Measurements from ENCODE around the gene CYBC1.

The CYBC1 gene

DNA sequence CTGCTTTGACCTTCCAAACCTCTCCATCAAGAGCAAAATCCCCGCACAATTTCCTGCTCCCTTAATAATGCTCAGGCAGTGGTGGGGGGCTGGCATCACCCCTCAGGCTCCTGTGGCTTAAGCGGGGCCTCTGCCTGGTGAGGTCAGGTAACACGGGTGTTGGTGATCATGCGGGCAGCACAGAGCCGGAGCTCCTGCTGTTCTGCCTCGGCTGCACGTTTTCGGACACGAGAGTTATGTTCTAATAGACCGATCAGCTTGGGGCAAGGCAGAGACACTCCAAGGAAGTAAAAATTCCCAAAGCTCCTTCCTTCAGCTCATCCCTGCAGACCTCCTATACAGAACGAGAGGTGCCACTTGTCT, 14.0 kb upstream of the CYBC1 start:
- H3K36me3 ChIP-seq (ENCODE audit: insufficient read depth, low read length) = peaks cover 96% of the 10 kb centered on the region
- TF ChIP-seq CTCF (IDR thresholded peaks at IDR 0.05; ENCODE audit: borderline replicate concordance, extremely low read depth, low read length, poor library complexity, severe bottlenecking) = no peak
- no peak for TF ChIP-seq EZH2 (IDR thresholded peaks at IDR 0.05; ENCODE audit: borderline replicate concordance, low read depth, low read length, severe bottlenecking)
- no peak overlapping the region for H3K4me2 ChIP-seq (ENCODE audit: insufficient read depth, low read length)
- H3K9me3 ChIP-seq (ENCODE audit: insufficient read depth, low read length, severe bottlenecking) = no peaks in the 10 kb centered on the region
- H3K27me3 ChIP-seq (ENCODE audit: insufficient read depth, low read length, poor library complexity) = no peaks in the 10 kb centered on the region
- H3K27ac ChIP-seq (ENCODE audit: low read length) = no peak overlapping the region
- H3K79me2 ChIP-seq (ENCODE audit: insufficient read depth, low read length) = peaks cover 38% of the 10 kb centered on the region
- H3K4me1 ChIP-seq (ENCODE audit: insufficient read depth, low read length) = peaks cover 17% of the 10 kb centered on the region
- H2AFZ ChIP-seq (ENCODE audit: low read depth, low read length) = no peak overlapping the region
- H4K20me1 ChIP-seq (ENCODE audit: insufficient read depth, low read length) = peaks cover 17% of the 10 kb centered on the region
- no peak for DNase-seq
- no peak overlapping the region for H3K4me3 ChIP-seq (ENCODE audit: low read depth in 1 of 2, low read length in 2 of 2)
- no peak overlapping the region for H3K9ac ChIP-seq (ENCODE audit: low read depth, low read length)
- ATAC-seq (ENCODE audit: insufficient read depth, low read depth) = no peak

- H3K4me1 ChIP-seq (ENCODE audit: insufficient read depth, low read length) = peaks cover 22% of the 10 kb centered on the region
- no peak overlapping the region for H3K4me3 ChIP-seq (ENCODE audit: low read depth in 1 of 2, low read length in 2 of 2)
- ATAC-seq (ENCODE audit: insufficient read depth, low read depth) (no peak), DNase-seq (no peak)
- peaks cover 40% of the 10 kb centered on the region for H3K79me2 ChIP-seq (ENCODE audit: insufficient read depth, low read length)
- no peak overlapping the region for H3K27ac ChIP-seq (ENCODE audit: low read length)
- no peak overlapping the region for H2AFZ ChIP-seq (ENCODE audit: low read depth, low read length)
- H3K9ac ChIP-seq (ENCODE audit: low read depth, low read length) = no peak overlapping the region
- H3K36me3 ChIP-seq (ENCODE audit: insufficient read depth, low read length) = peaks cover 94% of the 10 kb centered on the region
- TF ChIP-seq CTCF (IDR thresholded peaks at IDR 0.05; ENCODE audit: borderline replicate concordance, extremely low read depth, low read length, poor library complexity, severe bottlenecking) (no peak), EZH2 (IDR thresholded peaks at IDR 0.05; ENCODE audit: borderline replicate concordance, low read depth, low read length, severe bottlenecking) (no peak)
- no peak overlapping the region for H3K4me2 ChIP-seq (ENCODE audit: insufficient read depth, low read length)
- no peaks in the 10 kb centered on the region for H3K9me3 ChIP-seq (ENCODE audit: insufficient read depth, low read length, severe bottlenecking)
- H4K20me1 ChIP-seq (ENCODE audit: insufficient read depth, low read length) = peaks cover 22% of the 10 kb centered on the region
- H3K27me3 ChIP-seq (ENCODE audit: insufficient read depth, low read length, poor library complexity) = no peaks in the 10 kb centered on the region
Measured at GRCh38 chr17:82463925-82464566, 13.5 kb upstream of the CYBC1 start.

DNA sequence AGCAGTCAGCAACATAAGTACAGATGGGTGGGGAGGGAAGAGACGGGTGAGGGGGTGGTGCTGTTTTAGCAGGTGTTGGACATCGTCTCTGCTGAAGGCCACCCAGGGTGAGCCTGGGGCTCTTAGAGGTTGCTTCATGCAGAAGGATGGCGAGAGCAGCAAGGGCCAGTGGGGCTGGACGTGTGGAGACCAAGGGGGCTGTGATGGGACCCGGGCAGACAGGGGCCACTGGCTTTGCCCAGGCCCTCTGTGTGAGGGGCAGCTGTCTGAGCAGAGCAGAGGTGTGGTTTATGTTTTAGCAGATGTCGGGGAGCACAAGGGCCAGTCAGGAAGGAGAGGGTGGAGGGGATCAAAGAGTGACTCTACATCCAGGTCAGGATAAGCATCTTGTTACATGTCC, 12.8 kb upstream of the CYBC1 start:
- no peak for DNase-seq
- Histone ChIP-seq H3K4me2 (ENCODE audit: insufficient read depth, low read length) (no peak overlapping the region), H3K4me1 (ENCODE audit: insufficient read depth, low read length) (peaks cover 24% of the 10 kb centered on the region), H3K4me3 (ENCODE audit: low read depth in 1 of 2, low read length in 2 of 2) (no peak overlapping the region), H3K27me3 (ENCODE audit: insufficient read depth, low read length, poor library complexity) (no peaks in the 10 kb centered on the region), H3K9ac (ENCODE audit: low read depth, low read length) (no peak overlapping the region), H3K27ac (ENCODE audit: low read length) (no peak overlapping the region), H3K36me3 (ENCODE audit: insufficient read depth, low read length) (peaks cover 88% of the 10 kb centered on the region), H3K79me2 (ENCODE audit: insufficient read depth, low read length) (peaks cover 41% of the 10 kb centered on the region), H3K9me3 (ENCODE audit: insufficient read depth, low read length, severe bottlenecking) (no peaks in the 10 kb centered on the region), H2AFZ (ENCODE audit: low read depth, low read length) (no peak overlapping the region), H4K20me1 (ENCODE audit: insufficient read depth, low read length) (peaks cover 23% of the 10 kb centered on the region)
- no peak for TF ChIP-seq EZH2 (IDR thresholded peaks at IDR 0.05; ENCODE audit: borderline replicate concordance, low read depth, low read length, severe bottlenecking)
- no peak for TF ChIP-seq CTCF (IDR thresholded peaks at IDR 0.05; ENCODE audit: borderline replicate concordance, extremely low read depth, low read length, poor library complexity, severe bottlenecking)
- no peak for ATAC-seq (ENCODE audit: insufficient read depth, low read depth)
